Umbilical cord (tissue), 2 donors: ENCODE results near the gene RETREG1. TPM values are rescaled to one million over a fixed set of nuclear protein-coding genes. Genes with fewer than 3 reads are reported as not detected.

Experiments used
- DNase-seq: peaks from one replicate; pipeline ENCODE4 v3.0.0-alpha.2; 2015; ENCODE audit warnings: low spot score
- total RNA-seq: library from RNA; depleted of rRNA; stranded (reverse); fragments of >200 nt; gene quantifications from one replicate; pipeline ENCODE4 v1.2.3, GENCODE V29; 2014; ENCODE audit warnings: low replicate concordance; ENCODE audit not compliant: insufficient read depth

Gene RETREG1
- total RNA-seq, 1 donor from 2014 or later, result 51.0 TPM

DNA sequence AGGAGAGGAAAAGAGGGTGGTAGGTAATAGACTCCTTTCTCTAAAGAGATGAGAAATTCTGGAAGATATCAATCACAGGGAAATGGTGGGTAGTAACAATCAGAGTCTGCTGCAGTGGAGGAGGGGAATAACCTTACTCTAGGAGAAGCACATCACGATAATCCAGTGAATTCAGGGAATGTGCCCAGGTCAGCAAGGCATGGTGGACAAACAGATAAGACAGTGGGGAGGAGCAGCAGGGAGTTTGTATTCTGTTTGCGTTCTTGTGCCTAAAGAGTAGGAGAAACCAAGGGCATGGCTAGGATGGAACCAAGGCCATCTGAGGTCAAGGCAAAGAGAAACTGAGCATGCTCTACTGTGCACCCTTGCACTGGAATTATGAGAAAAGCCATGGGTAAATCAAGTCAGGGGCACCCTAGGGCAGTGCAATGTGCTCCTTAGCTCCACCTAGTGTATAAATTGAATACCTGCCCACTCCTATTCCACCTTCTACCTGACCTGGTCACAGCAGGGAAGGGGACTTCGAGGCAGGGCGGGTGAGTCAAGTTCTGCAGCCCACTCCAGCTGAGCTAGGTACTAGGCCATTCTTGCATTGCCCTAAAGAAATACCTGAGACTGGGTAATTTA lies 31.6 kb downstream of the RETREG1 start:
- DNase-seq, result no peak

DNA sequence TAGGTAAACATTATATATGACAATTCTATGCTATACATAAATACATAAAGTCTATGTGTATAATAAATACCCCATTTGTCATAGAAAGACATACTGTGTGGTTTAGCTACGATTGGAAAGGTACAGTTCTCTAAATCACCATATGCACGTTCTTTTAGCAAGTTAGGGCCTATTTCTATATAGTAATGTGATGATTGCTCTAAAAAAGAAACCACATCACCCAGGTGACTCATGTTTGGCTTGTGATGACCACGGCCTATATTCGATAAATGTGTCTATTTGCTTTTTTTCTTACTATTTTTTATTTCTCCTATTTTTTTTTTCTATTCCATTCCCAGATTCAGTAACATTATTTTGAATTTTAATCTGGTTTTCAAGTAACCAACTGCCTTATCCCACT lies 34.7 kb downstream of the RETREG1 start:
- no peak for DNase-seq

DNA sequence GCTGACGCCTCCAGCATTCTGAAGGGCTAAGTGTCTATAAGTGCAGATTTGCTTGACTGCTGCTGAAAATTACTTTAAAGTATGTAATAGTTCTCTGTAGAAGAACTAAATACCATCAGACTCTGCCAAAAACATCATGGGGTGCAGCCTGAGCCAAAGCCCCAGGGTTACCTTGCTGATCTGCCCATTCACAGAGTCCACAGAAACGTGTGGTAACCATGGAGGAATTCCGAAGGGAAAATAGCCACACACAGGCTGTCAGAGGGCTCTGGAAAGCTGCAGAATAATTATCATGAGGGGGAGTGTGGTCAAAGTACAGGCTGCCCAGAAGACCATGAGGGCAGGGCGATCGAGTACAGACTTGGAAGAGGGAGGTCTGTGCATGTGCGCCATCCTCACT lies 36.4 kb downstream of the RETREG1 start:
- DNase-seq, result no peak

- peak; percentile 10 for DNase-seq
Measured at GRCh38 chr5:16579142-16579847, 37.5 kb downstream of the RETREG1 start.

- DNase-seq, result no peak
Measured at GRCh38 chr5:16578474-16578883, 38.3 kb downstream of the RETREG1 start.

DNA sequence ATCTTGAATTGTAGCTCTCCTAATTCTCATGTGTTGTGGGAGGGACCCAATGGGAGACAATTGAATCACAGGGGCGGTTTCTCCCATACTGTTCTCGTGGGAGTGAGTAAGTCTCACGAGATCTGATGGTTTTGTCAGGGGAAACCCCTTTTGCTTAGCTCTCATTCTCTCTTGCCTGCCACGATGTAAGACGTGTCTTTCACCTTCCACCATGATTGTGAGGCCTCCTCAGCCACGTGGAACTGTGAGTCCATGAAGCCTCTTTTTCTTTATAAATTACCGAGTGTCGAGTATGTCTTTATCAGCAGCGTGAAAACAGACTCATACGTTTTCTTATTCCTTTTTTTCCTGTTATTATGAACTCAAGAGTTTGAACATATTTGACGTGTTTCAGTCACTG lies 39.1 kb downstream of the RETREG1 start:
- DNase-seq, result no peak

DNA sequence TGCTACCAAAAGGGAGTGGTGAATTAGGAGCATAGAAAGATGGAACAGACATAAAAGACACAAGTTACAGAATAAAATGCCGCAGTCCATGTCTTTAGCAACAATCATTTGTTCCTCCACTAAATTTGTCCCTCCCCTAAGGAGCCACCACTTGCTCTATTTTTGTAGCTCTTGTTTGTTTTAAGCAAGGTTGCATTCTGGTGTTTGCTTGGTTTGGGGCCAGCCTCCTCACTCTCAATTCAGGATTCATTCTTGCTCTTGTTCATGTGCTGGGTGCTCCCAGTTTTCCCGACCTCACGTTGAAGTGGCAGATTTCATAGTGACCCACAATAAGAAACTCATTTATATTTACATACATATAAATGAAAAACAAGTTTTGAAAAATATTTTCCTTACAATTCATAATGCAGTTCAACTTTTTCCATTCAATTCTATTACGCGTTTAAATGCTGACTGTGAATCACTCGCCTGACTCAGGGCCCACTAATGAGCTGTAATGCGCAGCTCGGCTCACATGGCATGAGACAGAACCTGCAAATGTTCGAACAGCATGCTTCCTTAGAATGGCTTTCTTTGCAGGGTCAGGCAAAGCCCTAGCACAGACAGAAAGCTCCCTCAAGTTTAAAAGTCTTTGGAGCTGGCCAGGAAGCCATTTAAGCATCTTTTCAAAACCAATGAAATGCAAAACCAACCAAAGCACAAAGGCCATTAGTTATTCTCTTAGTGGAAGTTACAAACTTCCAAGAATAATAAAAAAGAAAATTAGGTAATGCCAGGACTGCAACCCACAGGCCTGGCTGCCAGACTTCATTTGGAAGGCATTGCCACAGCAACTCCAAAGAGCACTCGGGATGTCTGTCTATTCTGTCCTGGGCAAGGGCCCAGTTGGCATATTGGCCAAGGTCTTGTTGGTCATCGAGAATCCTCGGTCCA lies 41.7 kb downstream of the RETREG1 start:
- DNase-seq, result no peak

GRCh38 chr5:16573401-16573800 lies 43.4 kb downstream of the RETREG1 start:
- no peak for DNase-seq

- no peak for DNase-seq
Measured at GRCh38 chr5:16572289-16573015, 44.3 kb downstream of the RETREG1 start.

DNA sequence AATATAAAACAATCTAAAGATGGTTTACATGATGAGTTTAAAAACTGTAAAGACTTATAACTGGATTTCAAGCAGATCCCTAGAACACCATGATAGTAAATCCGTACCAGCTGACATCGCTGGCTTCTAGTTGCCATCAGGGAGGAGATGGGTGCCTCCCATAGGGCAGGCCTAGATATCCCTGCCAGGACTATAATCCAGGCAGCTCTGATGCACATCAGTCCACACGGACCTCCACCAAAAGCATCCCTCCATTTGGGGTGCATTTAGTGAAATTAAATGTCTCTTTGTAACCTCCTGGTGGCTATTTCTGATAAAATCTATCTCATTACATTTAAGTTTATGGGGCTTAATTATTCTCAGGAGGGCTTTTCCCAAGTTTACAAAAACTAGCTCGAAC lies 45.8 kb downstream of the RETREG1 start:
- no peak for DNase-seq

DNA sequence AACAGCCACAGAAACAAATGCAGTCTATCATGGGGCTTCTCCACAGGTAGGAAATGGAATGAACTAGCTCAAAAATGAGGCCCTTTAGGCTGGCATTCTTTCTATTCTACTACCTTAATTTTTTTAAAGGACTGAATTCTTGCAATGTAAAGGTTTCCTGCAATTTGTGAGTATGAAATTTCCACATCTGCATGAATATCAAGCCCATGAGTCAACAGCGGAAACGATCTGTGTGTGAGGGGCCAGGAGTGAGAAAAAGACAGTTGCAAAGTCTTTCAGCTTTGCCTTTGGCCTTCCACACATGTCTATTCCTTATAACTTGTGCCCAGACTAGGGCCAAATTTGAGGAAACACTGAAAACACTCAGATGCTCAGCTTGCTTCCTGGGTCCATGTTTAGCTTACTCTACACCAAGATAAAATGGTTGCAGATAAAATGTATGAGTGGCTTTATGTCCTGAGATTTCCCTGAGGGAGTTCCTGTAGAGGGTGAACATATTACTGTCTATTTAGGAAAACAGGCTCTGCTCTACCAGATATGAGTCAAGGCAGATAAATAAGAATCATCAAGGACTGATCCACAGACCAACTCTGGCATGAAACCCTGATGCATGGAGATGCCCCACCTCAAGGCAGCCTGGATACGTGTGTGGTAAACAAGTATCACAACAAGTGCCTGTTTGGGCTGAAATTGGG lies 46.5 kb downstream of the RETREG1 start:
- DNase-seq, result no peak

DNA sequence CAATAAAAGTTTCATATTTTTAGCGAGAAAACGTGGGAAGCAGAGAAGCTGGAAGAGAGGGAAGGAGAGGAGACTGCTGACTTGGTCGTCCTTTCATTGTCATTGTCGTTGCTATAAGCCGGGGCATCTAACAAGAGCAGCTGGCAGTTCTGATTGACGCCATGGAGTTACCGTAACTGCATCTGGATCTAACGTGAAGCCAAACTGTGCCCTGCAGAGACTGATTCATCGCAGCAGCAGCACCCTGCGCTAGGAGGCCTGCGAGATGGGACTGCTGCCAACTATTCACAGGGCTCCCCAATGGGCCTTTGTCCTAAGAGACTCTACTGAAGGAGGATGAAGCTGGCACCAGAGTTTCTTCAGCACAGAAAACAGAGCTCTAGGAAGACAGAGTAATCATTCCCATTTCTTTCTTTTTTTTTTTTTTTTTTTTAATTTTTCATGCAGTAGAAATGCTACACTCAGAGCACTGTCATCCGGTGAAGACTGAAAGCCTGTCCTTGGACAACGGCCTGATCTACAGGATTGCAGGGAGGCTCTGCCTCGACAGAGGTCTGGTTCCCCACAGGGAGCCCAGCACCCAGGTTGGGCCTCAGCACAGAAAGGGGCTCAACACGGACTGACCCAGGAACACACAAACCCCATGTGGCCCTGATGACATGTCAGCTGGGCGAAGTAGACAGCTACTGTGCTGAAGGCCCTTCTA lies 47.8 kb downstream of the RETREG1 start:
- no peak for DNase-seq

GRCh38 chr5:16567365-16567764 lies 49.4 kb downstream of the RETREG1 start:
- DNase-seq, result no peak

- DNase-seq, result no peak
Measured at GRCh38 chr5:16565118-16565517, 51.7 kb downstream of the RETREG1 start.

GRCh38 chr5:16564248-16564867 lies 52.4 kb downstream of the RETREG1 start:
- no peak for DNase-seq

DNA sequence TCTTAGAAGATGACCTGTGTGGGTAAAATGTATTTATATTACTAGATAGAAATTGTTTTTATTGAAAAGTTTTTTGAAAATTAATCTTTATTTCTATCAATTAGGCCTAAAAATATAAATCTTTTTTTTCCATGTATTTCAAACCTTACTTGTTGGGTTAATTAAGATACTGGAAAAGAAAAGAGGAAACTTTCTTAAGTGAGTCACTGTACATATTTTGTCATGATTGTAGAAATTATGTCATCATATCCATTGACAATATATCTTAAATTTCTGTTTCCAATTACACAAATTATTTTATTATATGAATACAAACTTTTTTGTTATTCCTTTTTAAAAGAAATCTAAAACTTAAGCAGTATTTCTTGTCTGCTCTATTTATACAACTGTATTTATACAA lies 53.1 kb downstream of the RETREG1 start:
- DNase-seq, result no peak

DNA sequence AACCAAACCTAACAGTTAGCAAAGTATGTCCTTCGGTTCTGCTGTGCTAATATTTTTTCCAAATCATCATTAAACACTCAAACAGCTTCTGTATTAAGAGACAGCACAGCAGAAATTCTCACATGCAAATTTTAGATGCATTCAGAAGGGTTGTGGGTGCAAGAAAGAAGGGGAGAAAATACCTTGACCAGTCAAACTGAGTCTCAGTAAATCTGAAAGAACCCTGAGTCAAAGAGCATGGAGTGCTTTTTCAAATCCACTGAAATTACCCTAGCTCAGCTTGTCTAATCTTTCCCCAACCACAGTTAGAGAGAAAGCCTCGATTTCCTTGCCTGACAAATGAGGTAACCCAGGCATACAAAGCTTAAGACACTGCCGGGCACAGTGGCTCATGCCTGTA lies 55.1 kb downstream of the RETREG1 start:
- DNase-seq, result no peak

DNA sequence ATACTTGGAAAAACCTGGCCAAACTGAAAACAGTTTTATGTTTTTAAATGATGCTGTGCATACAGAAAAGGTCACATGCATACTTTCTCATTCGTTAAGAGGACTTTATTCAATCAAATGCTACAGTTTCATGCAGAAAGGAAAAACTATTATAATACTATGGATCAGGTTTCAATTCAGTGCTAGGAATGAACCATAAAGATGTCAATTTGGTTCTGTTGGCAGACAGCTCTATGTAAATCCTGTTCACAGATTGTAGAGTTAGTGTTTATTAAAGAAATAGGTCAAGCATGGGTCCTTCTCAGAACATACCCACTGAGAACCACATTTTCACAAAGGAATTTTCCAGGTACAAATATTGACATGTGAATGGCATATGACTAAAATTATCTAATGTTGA lies 57.1 kb downstream of the RETREG1 start:
- DNase-seq, result no peak

- DNase-seq, result no peak
Measured at GRCh38 chr5:16558984-16559629, 57.7 kb downstream of the RETREG1 start.

GRCh38 chr5:16557477-16557876 lies 59.3 kb downstream of the RETREG1 start:
- DNase-seq, result no peak
